Activated T-helper 2 cell treated with anti-CD3 and anti-CD28 coated beads, Interferon-gamma antibody, Interleukin-2, Interleukin-4, amounts not matched to agents 10 μg/mL and 5 μg/mL and 100 μg/mL, durations not matched to agents 14 hours and 24 hours and 36 hours (primary cell): ENCODE results near the gene MAT2A. TPM values are rescaled to one million over a fixed set of nuclear protein-coding genes. Genes with fewer than 3 reads are reported as not detected.
A peak's percentile ranks its signal among the peaks of the same experiment; 100 is the strongest.

Experiments
- DNase-seq: peaks from one replicate; pipeline ENCODE4 v3.0.0; 2021; ENCODE audit warnings: low spot score
- H3K27ac Mint-ChIP-seq: one replicate; pipeline ENCODE4 v1.8.0; 2021; ENCODE audit warnings: mixed read lengths
- H3K27me3 Mint-ChIP-seq: one replicate; pipeline ENCODE4 v1.8.0; 2021; ENCODE audit warnings: low read depth, mixed read lengths
- H3K36me3 Mint-ChIP-seq: one replicate; pipeline ENCODE4 v1.8.0; 2021; ENCODE audit warnings: low read depth, mixed read lengths
- H3K4me1 Mint-ChIP-seq: one replicate; pipeline ENCODE4 v1.8.0; 2021; ENCODE audit warnings: low read depth, mixed read lengths
- H3K4me3 Mint-ChIP-seq: one replicate; pipeline ENCODE4 v1.8.0; 2021; ENCODE audit warnings: low read depth, mild to moderate bottlenecking, moderate library complexity, mixed read lengths
- H3K9me3 Mint-ChIP-seq: one replicate; pipeline ENCODE4 v1.8.0; 2021; ENCODE audit warnings: mixed read lengths
- intact Hi-C: fragments of 100-400 bp; cut with micrococcal nuclease; formaldehyde crosslinking; loops from one replicate; pipeline ENCODE4 v1.15.1; 2023
- total RNA-seq: library from RNA; stranded (reverse); gene quantifications from 2 replicates; pipeline ENCODE4 v1.2.3, GENCODE V29; 2022

Gene MAT2A
- total RNA-seq = 395 and 403 TPM in 2 replicates

GRCh38 chr2:85538507-85539360, at the start of gene MAT2A:
Gene MAT2A (plus strand): TSS chr2:85539168. CDS start chr2:85539288, 120 bp downstream.
- intact Hi-C loops = loop anchor here (1.0 to 5.0 kb wide), 6 partner anchors 22 to 212 kb away; partner anchors contain the start of genes GGCX, SH2D6, TGOLN2 and TMEM150A
- H3K9me3 Mint-ChIP-seq = no peaks in the 10 kb centered on the region
- DNase-seq = peak; percentile 85
- peaks cover 56% of the 10 kb centered on the region for H3K36me3 Mint-ChIP-seq
- peak within 1 kb of the TSS; percentile 97 for H3K27ac Mint-ChIP-seq
- peaks cover 43% of the 10 kb centered on the region for H3K4me1 Mint-ChIP-seq
- H3K27me3 Mint-ChIP-seq = no peaks in the 10 kb centered on the region
- peak within 1 kb of the TSS; percentile 97 for H3K4me3 Mint-ChIP-seq

DNA sequence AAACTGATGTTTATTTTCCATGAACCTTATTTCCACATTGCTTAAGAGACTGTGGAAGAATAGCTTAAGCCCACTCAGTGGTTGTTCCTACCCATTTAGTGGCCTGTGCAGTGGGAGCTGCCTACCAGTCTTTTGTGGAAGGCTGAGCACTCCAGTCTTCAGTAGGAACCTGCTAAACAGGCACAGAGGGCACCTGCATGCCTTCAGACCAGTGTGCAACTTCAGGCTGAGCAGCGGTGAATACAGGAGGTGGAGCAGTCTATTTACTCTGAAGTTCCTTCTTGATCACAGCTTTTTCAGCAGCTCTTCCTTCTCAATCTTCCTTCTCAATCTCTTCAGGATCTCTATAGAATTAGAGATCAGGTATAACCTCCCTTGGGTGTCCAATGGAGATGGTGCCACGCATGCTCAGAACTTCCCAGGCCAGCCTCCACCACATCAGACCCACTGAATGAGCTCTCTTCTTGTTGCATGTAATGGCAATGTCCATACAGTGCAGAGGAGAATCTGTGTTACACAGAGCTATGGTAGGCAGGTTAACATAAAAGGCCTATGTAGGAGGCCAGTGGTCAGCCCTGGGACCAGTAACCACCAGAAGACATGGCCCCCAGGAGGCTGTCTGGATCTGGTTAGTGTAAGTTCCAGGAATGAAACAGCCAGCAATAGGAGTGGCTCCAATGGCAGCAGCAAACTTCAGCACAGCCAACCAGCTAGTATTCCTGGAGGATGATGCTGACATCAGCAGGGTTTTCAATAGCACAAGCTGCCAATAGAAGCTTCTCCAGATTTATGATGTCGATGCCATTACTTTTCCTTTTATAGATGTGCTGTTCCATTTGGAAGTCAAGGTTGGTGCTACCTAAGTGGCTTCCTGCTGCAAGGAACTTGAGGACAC, 47.9 kb upstream of the MAT2A start:
- intact Hi-C loops = no loop called here
- H3K27ac Mint-ChIP-seq = no peak overlapping the region
- DNase-seq = no peak
- H3K36me3 Mint-ChIP-seq = no peaks in the 10 kb centered on the region
- no peak overlapping the region for H3K4me3 Mint-ChIP-seq
- H3K4me1 Mint-ChIP-seq = no peaks in the 10 kb centered on the region
- H3K27me3 Mint-ChIP-seq = no peaks in the 10 kb centered on the region
- peaks cover 3% of the 10 kb centered on the region for H3K9me3 Mint-ChIP-seq

DNA sequence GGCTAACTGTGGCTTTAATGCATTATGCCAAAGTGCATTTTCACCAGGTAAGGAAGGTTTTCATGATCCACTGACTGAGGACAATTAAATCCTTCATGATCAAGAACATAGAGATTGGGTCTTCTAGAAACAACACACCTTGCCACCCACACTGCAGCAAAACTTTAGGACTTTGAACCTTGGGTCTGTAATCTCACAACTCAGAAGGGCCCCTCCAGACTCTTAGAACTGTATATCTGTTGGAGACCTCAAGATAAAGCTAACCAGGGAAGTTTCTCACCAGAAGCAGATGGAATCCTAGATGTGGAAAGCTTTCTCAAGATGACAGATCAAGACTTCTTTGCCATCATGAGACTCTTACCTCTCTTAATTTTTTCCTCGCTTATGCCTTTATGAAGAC, 42.5 kb upstream of the MAT2A start:
- Mint-ChIP-seq H3K4me3 (no peak overlapping the region), H3K9me3 (no peaks in the 10 kb centered on the region), H3K27me3 (peaks cover 3% of the 10 kb centered on the region), H3K36me3 (no peaks in the 10 kb centered on the region), H3K4me1 (no peaks in the 10 kb centered on the region), H3K27ac (no peak overlapping the region)
- intact Hi-C loops = no loop called here
- DNase-seq = no peak

- H3K9me3 Mint-ChIP-seq = no peaks in the 10 kb centered on the region
- H3K4me3 Mint-ChIP-seq = no peak overlapping the region
- no peak overlapping the region for H3K27ac Mint-ChIP-seq
- no peaks in the 10 kb centered on the region for H3K4me1 Mint-ChIP-seq
- no peaks in the 10 kb centered on the region for H3K36me3 Mint-ChIP-seq
- peaks cover 3% of the 10 kb centered on the region for H3K27me3 Mint-ChIP-seq
- intact Hi-C loops = no loop called here
- no peak for DNase-seq
Measured at GRCh38 chr2:85497944-85498630, 40.9 kb upstream of the MAT2A start.

DNA sequence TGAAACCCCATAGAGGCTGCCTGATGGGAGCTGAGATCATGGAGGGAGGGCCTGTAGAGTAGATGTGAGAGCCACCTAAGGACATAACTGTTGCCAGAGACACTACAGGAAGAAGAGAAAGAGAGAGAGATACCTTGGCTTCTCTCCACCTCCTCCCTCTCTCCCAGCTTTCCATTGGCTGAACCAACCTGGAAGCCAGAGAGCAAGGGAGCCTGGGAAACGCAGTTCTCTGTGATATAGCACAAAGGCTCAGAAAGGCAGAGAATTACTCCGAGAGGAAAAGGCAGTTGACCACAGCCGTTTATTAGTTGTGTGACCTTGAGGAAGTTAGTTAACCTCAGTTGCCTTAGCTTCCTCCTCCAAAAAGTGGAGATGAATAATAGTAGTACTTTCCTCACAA, 37.7 kb upstream of the MAT2A start:
- Mint-ChIP-seq H3K36me3 (no peaks in the 10 kb centered on the region), H3K4me1 (no peaks in the 10 kb centered on the region), H3K9me3 (no peaks in the 10 kb centered on the region), H3K27me3 (peaks cover 3% of the 10 kb centered on the region), H3K4me3 (no peak overlapping the region), H3K27ac (no peak overlapping the region)
- DNase-seq = no peak
- intact Hi-C loops = no loop called here

GRCh38 chr2:85502720-85503119, 36.2 kb upstream of the MAT2A start:
- Mint-ChIP-seq H3K4me3 (no peak overlapping the region), H3K9me3 (no peaks in the 10 kb centered on the region), H3K4me1 (no peaks in the 10 kb centered on the region), H3K27me3 (peaks cover 5% of the 10 kb centered on the region), H3K36me3 (no peaks in the 10 kb centered on the region), H3K27ac (no peak overlapping the region)
- DNase-seq = no peak
- intact Hi-C loops = no loop called here

GRCh38 chr2:85503168-85503850, 35.7 kb upstream of the MAT2A start:
- no peaks in the 10 kb centered on the region for H3K4me1 Mint-ChIP-seq
- H3K4me3 Mint-ChIP-seq = no peak overlapping the region
- H3K27ac Mint-ChIP-seq = no peak overlapping the region
- no peak for DNase-seq
- H3K9me3 Mint-ChIP-seq = no peaks in the 10 kb centered on the region
- peaks cover 5% of the 10 kb centered on the region for H3K27me3 Mint-ChIP-seq
- H3K36me3 Mint-ChIP-seq = no peaks in the 10 kb centered on the region
- intact Hi-C loops = no loop called here

DNA sequence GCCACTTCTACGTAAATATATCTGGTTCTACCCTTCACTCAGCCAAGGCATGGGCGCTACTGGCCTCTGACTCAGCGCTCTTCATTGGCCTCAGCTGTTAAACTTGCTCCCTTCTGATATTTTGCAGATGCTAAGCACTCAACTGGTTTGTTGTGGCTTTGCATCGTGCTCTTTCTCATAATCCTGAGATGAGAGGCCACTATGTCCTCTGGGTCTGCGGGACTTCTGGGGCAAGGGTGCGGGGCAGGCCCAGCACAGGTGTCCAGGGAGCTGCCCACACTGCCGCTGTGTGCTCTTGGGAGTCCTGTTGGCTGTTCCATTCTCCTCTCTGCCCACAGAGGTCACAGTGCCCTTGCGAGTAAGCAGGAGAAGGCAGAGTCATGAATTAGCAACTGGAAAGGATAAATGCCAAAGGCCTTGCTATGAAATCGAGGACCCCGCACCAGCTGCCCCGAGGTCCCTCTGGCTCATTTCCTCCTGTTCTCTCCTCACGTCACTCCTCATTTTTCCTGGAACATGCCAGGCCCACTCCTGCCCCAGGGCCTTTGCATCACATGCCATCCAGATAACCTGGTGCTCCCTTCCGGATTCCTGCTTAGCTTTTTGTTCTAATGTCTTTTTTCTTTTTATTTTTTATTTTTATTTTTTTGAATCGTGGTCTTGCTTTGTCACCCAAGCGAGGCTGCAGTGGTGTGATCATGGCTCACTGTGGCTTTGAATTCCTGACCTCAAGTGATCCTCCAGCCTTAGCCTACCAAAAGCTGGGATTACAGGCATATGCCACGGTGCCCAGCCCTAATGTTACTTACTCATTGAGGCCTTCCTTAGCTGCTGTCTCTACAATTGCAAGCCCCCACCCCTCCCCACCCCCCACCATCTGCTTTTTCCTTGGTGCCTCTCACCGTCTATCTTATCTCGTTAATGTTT, 34.9 kb upstream of the MAT2A start:
- Mint-ChIP-seq H3K27ac (no peak overlapping the region), H3K36me3 (no peaks in the 10 kb centered on the region), H3K4me1 (no peaks in the 10 kb centered on the region), H3K4me3 (no peak overlapping the region), H3K9me3 (no peaks in the 10 kb centered on the region), H3K27me3 (peaks cover 5% of the 10 kb centered on the region)
- intact Hi-C loops = no loop called here
- no peak for DNase-seq

- H3K4me1 Mint-ChIP-seq = no peaks in the 10 kb centered on the region
- no peak for DNase-seq
- H3K27me3 Mint-ChIP-seq = peaks cover 5% of the 10 kb centered on the region
- no peaks in the 10 kb centered on the region for H3K36me3 Mint-ChIP-seq
- intact Hi-C loops = no loop called here
- no peak overlapping the region for H3K27ac Mint-ChIP-seq
- no peaks in the 10 kb centered on the region for H3K9me3 Mint-ChIP-seq
- no peak overlapping the region for H3K4me3 Mint-ChIP-seq
Measured at GRCh38 chr2:85504778-85505261, 34.1 kb upstream of the MAT2A start.

DNA sequence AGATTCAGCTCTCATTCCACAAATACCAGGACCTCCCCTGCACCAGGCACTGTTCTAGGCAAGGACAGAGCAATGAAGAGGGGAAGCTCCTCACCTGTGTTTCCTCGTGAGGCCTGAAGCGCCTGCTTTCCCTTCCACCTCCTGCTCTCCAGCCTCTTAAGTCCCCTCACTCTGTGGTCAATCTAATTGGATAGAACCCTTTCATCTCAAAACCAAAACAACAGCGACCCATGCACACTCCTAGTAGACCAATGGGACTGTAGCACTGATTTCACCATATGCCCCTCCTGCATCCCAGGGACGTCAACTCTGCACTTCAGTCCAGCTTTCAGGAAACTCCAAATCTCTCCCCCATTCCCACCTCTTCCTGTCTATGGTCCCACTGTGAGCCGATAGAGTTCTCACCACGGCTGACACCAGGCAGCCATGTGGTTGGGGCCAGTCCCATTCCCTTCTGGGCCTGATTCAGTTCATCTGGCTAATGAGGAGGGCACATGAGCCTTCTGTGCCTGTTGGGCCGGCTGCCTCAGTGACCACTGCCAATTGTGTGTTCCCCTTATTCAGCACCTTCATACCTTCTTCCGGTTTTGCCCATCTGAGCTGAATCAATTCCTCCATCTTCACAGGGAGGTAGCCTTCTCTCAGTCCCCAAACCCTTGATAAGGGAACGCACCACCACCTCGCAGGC, 33.3 kb upstream of the MAT2A start:
- Mint-ChIP-seq H3K36me3 (no peaks in the 10 kb centered on the region), H3K4me3 (no peak overlapping the region), H3K27ac (no peak overlapping the region), H3K27me3 (peaks cover 5% of the 10 kb centered on the region), H3K9me3 (no peaks in the 10 kb centered on the region), H3K4me1 (no peaks in the 10 kb centered on the region)
- intact Hi-C loops = no loop called here
- no peak for DNase-seq

DNA sequence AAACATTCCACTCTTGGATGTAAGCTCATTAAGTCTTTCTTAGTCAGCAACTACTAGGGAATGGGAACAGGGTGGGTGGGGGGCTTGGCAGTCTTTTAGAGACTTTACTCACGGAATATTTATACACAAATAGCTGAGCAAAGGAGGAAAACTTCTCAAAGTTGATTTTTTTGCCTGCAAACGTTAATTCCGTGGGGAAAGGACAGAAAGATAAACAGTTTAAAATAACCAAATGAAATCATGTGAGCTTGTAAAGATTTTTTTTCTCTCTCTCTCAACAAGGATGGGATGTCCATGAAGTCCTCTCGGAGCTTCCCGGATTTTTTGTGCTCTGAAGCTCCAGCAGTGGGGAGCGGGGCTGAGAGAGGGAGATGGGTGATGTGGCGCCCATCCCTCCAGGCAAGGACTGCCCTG, 32.2 kb upstream of the MAT2A start:
- H3K4me1 Mint-ChIP-seq = no peaks in the 10 kb centered on the region
- intact Hi-C loops = no loop called here
- no peaks in the 10 kb centered on the region for H3K36me3 Mint-ChIP-seq
- H3K27ac Mint-ChIP-seq = no peak overlapping the region
- H3K9me3 Mint-ChIP-seq = no peaks in the 10 kb centered on the region
- no peak overlapping the region for H3K4me3 Mint-ChIP-seq
- H3K27me3 Mint-ChIP-seq = peaks cover 5% of the 10 kb centered on the region
- DNase-seq = no peak
